IMR-90 (cell line): ENCODE results near the gene BCAS3. TPM values are rescaled to one million over a fixed set of nuclear protein-coding genes. Genes with fewer than 3 reads are reported as not detected.

Experiments
- ATAC-seq: fragments of 200-7000 bp; cut with Tn5 transposase; 2 replicates; pipeline ENCODE4 v1.9.1; 2020; ENCODE audit warnings: low read depth, mild to moderate bottlenecking, moderate library complexity
- BruUV-seq: library from RNA; stranded (reverse); fragments of 400-500 nt; replicated peaks from 2 replicates; lab custom pipeline; 2021; lab: Mats Ljungman, UMichigan
- CTCF ChIA-PET: fragments of 300-600 bp; formaldehyde crosslinking; extraction: SDS; loops from one replicate; lab custom pipeline; 2021; ENCODE audit warnings: antibody characterized with exemption; lab: Yijun Ruan, JAX
- POLR2A ChIA-PET: fragments of 300-600 bp; sonication (Branson Sonifier 250); formaldehyde crosslinking; loops from one replicate; lab custom pipeline; 2022; ENCODE audit warnings: antibody characterized with exemption; ENCODE audit not compliant: unreplicated experiment; lab: Charles Lee
- DNase-seq: peaks from one replicate; pipeline ENCODE4 v3.0.0; 2013
- H2AFZ ChIP-seq: replicated peaks from 2 replicates; pipeline ENCODE3; 2013; ENCODE audit warnings: low read length, mild to moderate bottlenecking; ENCODE audit not compliant: poor library complexity
- H2AK5ac ChIP-seq: 2 replicates; pipeline ENCODE4 v1.6.1; 2013; ENCODE audit warnings: low read depth, low read length, inconsistent platforms
- H2AK9ac ChIP-seq: replicated peaks from 2 replicates; pipeline ENCODE3; 2013; ENCODE audit warnings: mild to moderate bottlenecking, low read depth, low read length, moderate library complexity; ENCODE audit not compliant: poor library complexity
- H2BK120ac ChIP-seq: 2 replicates; pipeline ENCODE4 v1.6.1; 2013; ENCODE audit warnings: low read depth, low read length, inconsistent platforms
- H2BK15ac ChIP-seq: 3 replicates; pipeline ENCODE4 v1.6.1; 2013; ENCODE audit warnings: low read depth, low read length, inconsistent platforms
- H2BK20ac ChIP-seq: 2 replicates; pipeline ENCODE4 v1.6.1; 2013; ENCODE audit warnings: low read depth, mild to moderate bottlenecking, inconsistent platforms, low read length, moderate library complexity
- H2BK5ac ChIP-seq: 2 replicates; pipeline ENCODE4 v1.6.1; 2013; ENCODE audit warnings: mild to moderate bottlenecking, low read depth, low read length, inconsistent platforms; ENCODE audit not compliant: poor library complexity, severe bottlenecking
- H3K14ac ChIP-seq: replicated peaks from 2 replicates; pipeline ENCODE4 v1.6.1; 2013; ENCODE audit warnings: low read depth, low read length, inconsistent platforms
- H3K18ac ChIP-seq: 2 replicates; pipeline ENCODE4 v1.6.1; 2013; ENCODE audit warnings: low read depth, low read length, control low read depth
- H3K23ac ChIP-seq: 2 replicates; pipeline ENCODE4 v1.6.1; 2013; ENCODE audit warnings: low read depth, low read length, inconsistent platforms
- H3K27ac ChIP-seq: 2 replicates; pipeline ENCODE4 v1.5.1; 2013; ENCODE audit warnings: mild to moderate bottlenecking, control low read depth, low read length; ENCODE audit not compliant: insufficient read depth
- H3K27me3 ChIP-seq: 2 replicates; pipeline ENCODE4 v1.6.1; 2013; ENCODE audit warnings: low read length; ENCODE audit not compliant: control insufficient read depth, insufficient read depth
- H3K36me3 ChIP-seq: 2 replicates; pipeline ENCODE4 v1.6.1; 2013; ENCODE audit warnings: low read length, mixed read lengths; ENCODE audit not compliant: control insufficient read depth, insufficient read depth
- H3K4ac ChIP-seq: 2 replicates; pipeline ENCODE4 v1.6.1; 2013; ENCODE audit warnings: low read depth, low read length, inconsistent platforms
- H3K4me1 ChIP-seq: 2 replicates; pipeline ENCODE4 v1.6.1; 2013; ENCODE audit warnings: low read length, mixed read lengths; ENCODE audit not compliant: control insufficient read depth, insufficient read depth
- H3K4me2 ChIP-seq: 2 replicates; pipeline ENCODE4 v1.6.1; 2013; ENCODE audit warnings: low read depth, mild to moderate bottlenecking, control low read depth, low read length, moderate library complexity
- H3K4me3 ChIP-seq: 2 replicates; pipeline ENCODE4 v1.5.1; 2013; ENCODE audit warnings: low read depth, mild to moderate bottlenecking, control low read depth, low read length, moderate library complexity; ENCODE audit not compliant: insufficient read depth
- H3K56ac ChIP-seq: 2 replicates; pipeline ENCODE4 v1.6.1; 2013; ENCODE audit warnings: low read length, inconsistent platforms; ENCODE audit not compliant: insufficient read depth; ENCODE audit errors: extremely low read depth
- H3K79me1 ChIP-seq, 2 experiments: 2 replicates each; pipeline ENCODE4 v1.6.1; 2013; ENCODE audit warnings: low read length in 2 of 2, inconsistent platforms in 1 of 2, low read depth in 1 of 2
- H3K9ac ChIP-seq: 2 replicates; pipeline ENCODE4 v1.6.1; 2013; ENCODE audit warnings: low read depth, low read length, control low read depth
- H3K9me1 ChIP-seq: 2 replicates; pipeline ENCODE4 v1.6.1; 2013; ENCODE audit warnings: low read length, inconsistent platforms; ENCODE audit not compliant: insufficient read depth
- H3K9me3 ChIP-seq: 2 replicates; pipeline ENCODE4 v1.6.1; 2013; ENCODE audit warnings: low read length; ENCODE audit not compliant: control insufficient read depth, insufficient read depth
- H4K20me1 ChIP-seq: 2 replicates; pipeline ENCODE4 v1.6.1; 2013; ENCODE audit warnings: low read length, inconsistent platforms; ENCODE audit not compliant: insufficient read depth
- H4K5ac ChIP-seq: 2 replicates; pipeline ENCODE4 v1.6.1; 2013; ENCODE audit warnings: mild to moderate bottlenecking, low read depth, low read length, control low read depth
- H4K8ac ChIP-seq, 2 experiments: 2 replicates each; pipeline ENCODE4 v1.6.1; 2013; ENCODE audit warnings: low read depth in 2 of 2, low read length in 2 of 2, control low read depth in 1 of 2, inconsistent platforms in 1 of 2
- H4K91ac ChIP-seq: 2 replicates; pipeline ENCODE4 v1.6.1; 2013; ENCODE audit warnings: low read depth, low read length, inconsistent platforms; ENCODE audit not compliant: insufficient read depth
- CEBPB ChIP-seq: IDR thresholded peaks from 2 replicates; pipeline ENCODE4 v1.6.1; 2012; ENCODE audit warnings: low read depth, low read length, improper control_type of control experiment
- MAFK ChIP-seq: IDR thresholded peaks from 2 replicates; pipeline ENCODE4 v1.6.1; 2012; ENCODE audit warnings: low read depth, low read length, improper control_type of control experiment
- WGBS, 2 experiments: methylation state at CpG; one replicate each; pipeline versions ENCODE4 v1.1.5 to v1.1.7; 2013; ENCODE audit warnings: missing lambda C conversion rate in 2 of 2; ENCODE audit not compliant: insufficient read length in 1 of 2; ENCODE audit errors: extremely low coverage in 2 of 2; 5-methylcytosine and 5-hydroxymethylcytosine counted together
- dilution Hi-C: fragments of 300-500 bp; cut with HindIII; formaldehyde crosslinking; loops from one replicate; pipeline ENCODE4 v1.14.3; 2018; ENCODE audit warnings: low sequenced_read_pairs; ENCODE audit not compliant: unreplicated experiment
- in situ Hi-C: fragments of 300-500 bp; cut with MboI; formaldehyde crosslinking; loops from 3 replicates; pipeline ENCODE4 v1.14.3; 2019; ENCODE audit warnings: low sequenced_read_pairs, inconsistent platforms, mixed read lengths
- intact Hi-C: fragments of 100-400 bp; cut with micrococcal nuclease; formaldehyde crosslinking; loops from 2 replicates; pipeline ENCODE4 v1.10.0; 2022
- polyA plus RNA-seq, 3 experiments: library from polyadenylated mRNA; depleted of rRNA; stranded (reverse); fragments of >200 nt; gene quantifications; 2 replicates each; pipeline ENCODE4 v1.2.3, GENCODE V29; 2012; ENCODE audit warnings: low replicate concordance in 1 of 3
- total RNA-seq: library from RNA; depleted of rRNA; stranded (reverse); fragments of >200 nt; gene quantifications from 2 replicates; pipeline ENCODE4 v1.2.3, GENCODE V29; 2012

The BCAS3 gene
- total and polyA plus RNA-seq, 2 of the 4 experiments (the other 2 are of a cell fraction) = 6.3 to 27.1 TPM

GRCh38 chr17:61149106-61149825 lies 471.6 kb downstream of the BCAS3 start:
- in situ Hi-C loops = no loop called here
- Histone ChIP-seq H2AK5ac (no peak overlapping the region), H3K9me3 (no peaks in the 10 kb centered on the region), H2BK5ac (no peak overlapping the region), H4K20me1 (no peaks in the 10 kb centered on the region), H4K5ac (no peak overlapping the region), H3K23ac (no peak overlapping the region), H3K27ac (no peak overlapping the region), H3K9ac (no peak overlapping the region), H3K4ac (no peak overlapping the region), H3K9me1 (no peaks in the 10 kb centered on the region), H3K36me3 (no peaks in the 10 kb centered on the region), H3K79me1 (peaks cover 0 to 2% of the 10 kb centered on the region in 2 experiments; a peak in 1 of 4 replicates), H2BK20ac (no peak overlapping the region), H3K18ac (no peak overlapping the region), H2AFZ (no peak overlapping the region), H4K8ac (no peak overlapping the region), H3K4me2 (no peak overlapping the region), H2AK9ac (no peak overlapping the region), H2BK15ac (no peak overlapping the region), H3K56ac (no peak overlapping the region), H2BK120ac (no peak overlapping the region), H4K91ac (no peak overlapping the region), H3K27me3 (no peaks in the 10 kb centered on the region), H3K4me1 (peaks cover 3% of the 10 kb centered on the region), H3K4me3 (no peak overlapping the region), H3K14ac (no peak overlapping the region)
- CTCF ChIA-PET = interaction anchor here (1.3 kb wide), 1 partner anchor 9 kb away, joined by 3 read pairs; no protein-coding TSS in a partner anchor
- no TSS peak for BruUV-seq
- intact Hi-C loops = no loop called here
- POLR2A ChIA-PET = no interaction called here
- TF ChIP-seq MAFK = no peak
- TF ChIP-seq CEBPB = peak; percentile 90
- dilution Hi-C loops = no loop called here
- WGBS, 2 experiments = no CpG with 5 or more reads among the region's 6 CpGs
- no peak for ATAC-seq
- no peak for DNase-seq
